Hepatocyte (in vitro differentiated cells): ENCODE measurements around the gene DHPS. TPM values are rescaled to one million over a fixed set of nuclear protein-coding genes. Genes with fewer than 3 reads are reported as not detected.
"Not testable (repeated sequence)": the region's sequence is repeated elsewhere in the genome, so short reads cannot be mapped to it uniquely, and the experiment has no call there.

Experiments used
- DNase-seq: peaks from one replicate; pipeline ENCODE4 v3.0.0-alpha.2; 2016; ENCODE audit warnings: low spot score
- H2AFZ ChIP-seq: fragments of 200-600 bp; sonication (generic); 2 replicates; pipeline ENCODE4 v1.6.0; 2016; ENCODE audit warnings: antibody characterized with exemption, mild to moderate bottlenecking
- H3K27ac ChIP-seq: fragments of 200-600 bp; sonication (generic); 2 replicates; pipeline ENCODE4 v1.5.1; 2016; ENCODE audit warnings: mild to moderate bottlenecking
- H3K27me3 ChIP-seq: fragments of 200-600 bp; sonication (generic); 2 replicates; pipeline ENCODE4 v1.6.1; 2016
- H3K36me3 ChIP-seq: fragments of 200-600 bp; sonication (generic); replicated peaks from 2 replicates; pipeline ENCODE4 v1.5.1; 2016; ENCODE audit warnings: low read depth; ENCODE audit not compliant: insufficient read depth
- H3K4me1 ChIP-seq: fragments of 200-600 bp; sonication (generic); 2 replicates; pipeline ENCODE4 v1.5.1; 2016; ENCODE audit warnings: mild to moderate bottlenecking, moderate library complexity; ENCODE audit not compliant: insufficient read depth
- H3K4me2 ChIP-seq: fragments of 200-600 bp; sonication (generic); 2 replicates; pipeline ENCODE4 v1.6.0; 2016
- H3K4me3 ChIP-seq: fragments of 200-600 bp; sonication (generic); 2 replicates; pipeline ENCODE4 v1.5.1; 2016; ENCODE audit warnings: mild to moderate bottlenecking
- H3K79me2 ChIP-seq: fragments of 200-600 bp; sonication (generic); 2 replicates; pipeline ENCODE4 v1.6.0; 2017; ENCODE audit warnings: mild to moderate bottlenecking
- H3K9me2 ChIP-seq: fragments of 200-600 bp; sonication (generic); replicated peaks from 2 replicates; pipeline ENCODE4 v1.6.0; 2017; ENCODE audit warnings: mild to moderate bottlenecking; ENCODE audit not compliant: insufficient read depth
- H3K9me3 ChIP-seq: fragments of 200-600 bp; sonication (generic); 2 replicates; pipeline ENCODE4 v1.5.1; 2016; ENCODE audit warnings: low read depth, mild to moderate bottlenecking
- H4K20me1 ChIP-seq: fragments of 200-600 bp; sonication (generic); 2 replicates; pipeline ENCODE4 v1.6.0; 2016; ENCODE audit warnings: mild to moderate bottlenecking; ENCODE audit not compliant: insufficient read depth, poor library complexity, severe bottlenecking
- CTCF ChIP-seq: fragments of 200-600 bp; sonication (generic); IDR thresholded peaks from 2 replicates; pipeline ENCODE4 v1.5.1; 2016; ENCODE audit warnings: antibody characterized with exemption, mild to moderate bottlenecking; ENCODE audit not compliant: poor library complexity
- EZH2 ChIP-seq: fragments of 200-600 bp; sonication (generic); IDR thresholded peaks from 2 replicates; pipeline ENCODE4 v1.6.1; 2016; ENCODE audit warnings: antibody characterized with exemption, mild to moderate bottlenecking, borderline replicate concordance
- EZH2phosphoT487 ChIP-seq: fragments of 200-600 bp; sonication (generic); IDR thresholded peaks from one replicate; pipeline ENCODE4 v1.6.1; 2018; ENCODE audit warnings: antibody characterized with exemption, mild to moderate bottlenecking, low read depth, moderate library complexity; ENCODE audit not compliant: unreplicated experiment, severe bottlenecking
- WGBS: methylation state at CpG from one replicate; pipeline ENCODE4 v1.1.6; 2016; ENCODE audit warnings: low lambda C conversion rate; ENCODE audit errors: missing lambda C conversion rate; 5-methylcytosine and 5-hydroxymethylcytosine counted together
- polyA plus RNA-seq: library from polyadenylated mRNA; unstranded; fragments of >200 nt; fragmentation: Nextera tagmentation; extraction: Ambion mirVana; gene quantifications from 2 replicates; pipeline ENCODE4 v1.2.1, GENCODE V29; 2016
- total RNA-seq: library from RNA; depleted of rRNA; stranded (reverse); fragments of >200 nt; gene quantifications from 2 replicates; pipeline ENCODE4 v1.2.3, GENCODE V29; 2014

DHPS gene
- total and polyA plus RNA-seq, 2 experiments from 2014 or later = 62.6 to 84.7 TPM

- WGBS = 96% methylated on average over 2 of the region's 2 CpGs
- Histone ChIP-seq H3K79me2 (peaks cover 31% of the 10 kb centered on the region), H3K4me3 (no peak overlapping the region)
Measured at GRCh38 chr19:12726988-12727316, 45.3 kb upstream of the DHPS start.

GRCh38 chr19:12725612-12726011 lies 43.9 kb upstream of the DHPS start:
- H3K9me2 ChIP-seq, H2AFZ ChIP-seq, H3K27me3 ChIP-seq, H3K4me1 ChIP-seq, DNase-seq, H3K27ac ChIP-seq, H3K4me3 ChIP-seq, H4K20me1 ChIP-seq, H3K4me2 ChIP-seq, H3K36me3 ChIP-seq, H3K9me3 ChIP-seq: not testable (repeated sequence)
- WGBS = 91% methylated on average over 10 of the region's 10 CpGs
- H3K79me2 ChIP-seq = peaks cover 31% of the 10 kb centered on the region

More at GRCh38 chr19:12726988-12727316, 45.3 kb upstream of the DHPS start:
- peaks cover 16% of the 10 kb centered on the region for H4K20me1 ChIP-seq
- no peak for DNase-seq
- no peaks in the 10 kb centered on the region for H3K9me2 ChIP-seq
- no peaks in the 10 kb centered on the region for H3K4me1 ChIP-seq
- H3K27ac ChIP-seq = no peak overlapping the region
- H3K9me3 ChIP-seq = no peaks in the 10 kb centered on the region
- no peaks in the 10 kb centered on the region for H3K36me3 ChIP-seq
- H3K27me3 ChIP-seq = no peaks in the 10 kb centered on the region
- H2AFZ ChIP-seq = no peak overlapping the region
- TF ChIP-seq EZH2phosphoT487 (no peak), CTCF (no peak), EZH2 (no peak)
- H3K4me2 ChIP-seq = no peak overlapping the region

- no peaks in the 10 kb centered on the region for H3K36me3 ChIP-seq
- no peaks in the 10 kb centered on the region for H3K27me3 ChIP-seq
- 4% methylated on average over 28 of the region's 28 CpGs for WGBS
- peak within 1 kb of the TSS; percentile 92 for H3K4me2 ChIP-seq
- peaks cover 42% of the 10 kb centered on the region for H3K79me2 ChIP-seq
- peak within 1 kb of the TSS; percentile 56 for H3K4me3 ChIP-seq
- H3K27ac ChIP-seq = peak within 1 kb of the TSS; percentile 66
- no peaks in the 10 kb centered on the region for H3K9me3 ChIP-seq
- TF ChIP-seq EZH2 (no peak), CTCF (no peak), EZH2phosphoT487 (no peak)
- H2AFZ ChIP-seq = peak within 1 kb of the TSS; percentile 53
- H4K20me1 ChIP-seq = peaks cover 7% of the 10 kb centered on the region
- H3K4me1 ChIP-seq = peaks cover 10% of the 10 kb centered on the region
- peak; percentile 69 for DNase-seq
- no peaks in the 10 kb centered on the region for H3K9me2 ChIP-seq
Measured at GRCh38 chr19:12723641-12724426, 42.2 kb upstream of the DHPS start, which contains the start of gene TNPO2. Gene TNPO2, minus strand, starts transcription at chr19:12723932. Its CDS starts 2,955 bp downstream, at chr19:12720977.

GRCh38 chr19:12723381-12723640 lies 41.6 kb upstream of the DHPS start:
- Histone ChIP-seq H3K4me1 (peaks cover 10% of the 10 kb centered on the region), H3K36me3 (no peaks in the 10 kb centered on the region), H3K27ac (peak overlapping the region; percentile 66), H3K79me2 (peaks cover 47% of the 10 kb centered on the region), H3K4me3 (peak overlapping the region; percentile 56), H4K20me1 (peaks cover 7% of the 10 kb centered on the region), H3K9me3 (no peaks in the 10 kb centered on the region), H2AFZ (peak overlapping the region; percentile 53), H3K4me2 (peak overlapping the region; percentile 92), H3K27me3 (no peaks in the 10 kb centered on the region), H3K9me2 (no peaks in the 10 kb centered on the region)
- TF ChIP-seq CTCF (no peak), EZH2 (no peak), EZH2phosphoT487 (no peak)
- no peak for DNase-seq
- 3% methylated on average over 7 of the region's 7 CpGs for WGBS
